ENCODE measurements around the gene NPIPA2.
"Not testable (repeated sequence)": the region's sequence is repeated elsewhere in the genome, so short reads cannot be mapped to it uniquely, and the experiment has no call there.

NPIPA2 gene

DNA sequence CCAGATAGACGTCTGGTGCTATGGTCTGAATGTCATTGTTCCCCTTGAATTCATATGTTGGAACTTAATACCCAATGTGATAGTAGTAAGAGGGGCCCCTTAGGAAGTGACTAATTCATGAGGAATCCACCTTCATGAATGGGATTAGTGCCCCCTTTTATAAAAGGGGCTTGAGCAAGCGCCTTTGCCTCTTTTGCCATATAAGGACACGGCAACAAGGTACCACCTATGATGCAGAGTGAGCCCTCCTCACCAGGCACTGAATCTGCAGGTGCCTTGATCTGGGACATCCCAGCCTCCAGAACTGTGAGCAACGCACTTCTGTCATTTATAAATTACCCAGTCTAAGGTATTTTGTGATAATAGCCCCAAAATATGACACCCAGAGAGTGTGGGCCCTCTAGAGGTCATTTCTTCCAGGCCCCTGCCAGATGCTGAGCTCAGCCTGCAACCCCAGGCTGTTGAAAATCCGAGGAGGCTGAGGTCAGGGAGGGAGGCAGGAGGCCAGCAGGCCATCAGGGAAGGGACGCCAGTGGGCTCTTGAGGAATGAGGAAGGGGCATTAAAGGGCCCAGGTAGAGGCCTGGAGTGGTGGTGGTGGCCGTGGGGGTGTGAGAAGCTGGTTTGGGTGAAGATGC is 48.1 kb downstream of the NPIPA2 start:
- H3K27me3 Mint-ChIP-seq; H3K36me3 Mint-ChIP-seq (ENCODE audit: low read depth); H3K4me3 Mint-ChIP-seq; intact Hi-C loops (cut with micrococcal nuclease); H3K27ac Mint-ChIP-seq; H3K4me1 Mint-ChIP-seq (ENCODE audit: low read depth); H3K9me3 Mint-ChIP-seq: not testable (repeated sequence)

DNA sequence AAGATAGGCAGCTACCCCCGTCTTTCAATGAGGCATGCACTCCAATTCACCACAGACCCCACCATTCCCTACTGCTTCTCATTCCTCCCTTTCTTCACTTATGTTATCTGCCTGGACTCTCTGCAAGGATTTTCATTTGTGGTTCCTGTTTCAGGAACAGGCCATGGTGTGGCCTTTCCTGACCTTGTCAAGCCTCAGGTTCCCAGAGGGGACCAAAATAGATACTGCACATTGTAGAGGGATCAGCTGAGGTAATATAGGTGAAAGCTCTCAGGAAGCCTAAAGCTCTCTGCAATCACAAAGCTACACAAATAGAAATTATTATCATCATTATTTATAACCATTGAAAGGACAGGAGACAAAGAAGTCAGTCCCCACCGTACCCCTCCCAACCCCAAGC is 50.6 kb downstream of the NPIPA2 start:
- H3K4me3 Mint-ChIP-seq; H3K27me3 Mint-ChIP-seq; H3K36me3 Mint-ChIP-seq (ENCODE audit: low read depth); H3K27ac Mint-ChIP-seq; intact Hi-C loops (cut with micrococcal nuclease); H3K9me3 Mint-ChIP-seq; H3K4me1 Mint-ChIP-seq (ENCODE audit: low read depth): not testable (repeated sequence)

DNA sequence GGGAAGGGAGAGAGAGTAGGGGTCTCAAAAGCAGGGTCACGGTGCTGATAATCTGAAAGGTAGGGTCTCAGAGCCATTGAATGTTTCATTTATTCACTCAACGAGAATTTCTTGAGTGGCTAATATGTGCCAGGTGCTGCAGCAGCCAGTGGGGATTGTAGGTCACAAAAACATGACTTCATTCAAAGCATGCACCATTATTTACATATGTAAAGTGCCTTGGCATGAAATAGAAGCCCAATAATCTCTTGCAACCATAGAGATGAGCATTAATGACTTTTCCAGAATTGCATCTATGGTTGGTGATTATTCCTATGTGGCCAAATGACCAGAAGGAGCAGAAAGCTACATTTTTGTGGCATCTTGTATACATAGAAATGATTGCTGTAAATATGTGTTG is 55.2 kb downstream of the NPIPA2 start:
- not testable (repeated sequence) for H3K36me3 Mint-ChIP-seq (ENCODE audit: low read depth); H3K9me3 Mint-ChIP-seq

GRCh38 chr16:14803577-14803976 is 61.2 kb downstream of the NPIPA2 start:
- H3K4me1 Mint-ChIP-seq (ENCODE audit: low read depth); H3K27me3 Mint-ChIP-seq; H3K4me3 Mint-ChIP-seq; intact Hi-C loops (cut with micrococcal nuclease); H3K9me3 Mint-ChIP-seq; H3K36me3 Mint-ChIP-seq (ENCODE audit: low read depth); H3K27ac Mint-ChIP-seq: not testable (repeated sequence)

More for the DNA sequence above, 55.2 kb downstream of the NPIPA2 start:
- H3K4me3 Mint-ChIP-seq; H3K4me1 Mint-ChIP-seq (ENCODE audit: low read depth); H3K27me3 Mint-ChIP-seq; intact Hi-C loops (cut with micrococcal nuclease); H3K27ac Mint-ChIP-seq: not testable (repeated sequence)

- intact Hi-C loops (cut with micrococcal nuclease); H3K4me3 Mint-ChIP-seq; H3K27ac Mint-ChIP-seq; H3K4me1 Mint-ChIP-seq (ENCODE audit: low read depth); H3K36me3 Mint-ChIP-seq (ENCODE audit: low read depth); H3K27me3 Mint-ChIP-seq; H3K9me3 Mint-ChIP-seq: not testable (repeated sequence)
These were observed 64.9 kb downstream of the NPIPA2 start for GRCh38 chr16:14807184-14807678.

- H3K4me1 Mint-ChIP-seq (ENCODE audit: low read depth); H3K9me3 Mint-ChIP-seq: not testable (repeated sequence)
These were observed 71.6 kb downstream of the NPIPA2 start for GRCh38 chr16:14813890-14814289.

More at GRCh38 chr16:14813890-14814289, 71.6 kb downstream of the NPIPA2 start:
- H3K36me3 Mint-ChIP-seq (ENCODE audit: low read depth); H3K27me3 Mint-ChIP-seq; H3K27ac Mint-ChIP-seq; intact Hi-C loops (cut with micrococcal nuclease); H3K4me3 Mint-ChIP-seq: not testable (repeated sequence)

Data from dendritic cell treated with granulocyte-macrophage colony-stimulating factor and Interleukin-4, amounts not matched to agents 40 ng/mL and 50 ng/mL, for 4 days (primary cell).